LNCAP (cell line): ENCODE measurements around the gene LHFPL2.

Experiments used
- TF ChIP-seq, protein P1 (sequence below): fragments of 450-650 bp; IDR thresholded peaks from 2 replicates; pipeline ENCODE4 v1.5.1; 2017; ENCODE audit warnings: mild to moderate bottlenecking

Gene LHFPL2

DNA sequence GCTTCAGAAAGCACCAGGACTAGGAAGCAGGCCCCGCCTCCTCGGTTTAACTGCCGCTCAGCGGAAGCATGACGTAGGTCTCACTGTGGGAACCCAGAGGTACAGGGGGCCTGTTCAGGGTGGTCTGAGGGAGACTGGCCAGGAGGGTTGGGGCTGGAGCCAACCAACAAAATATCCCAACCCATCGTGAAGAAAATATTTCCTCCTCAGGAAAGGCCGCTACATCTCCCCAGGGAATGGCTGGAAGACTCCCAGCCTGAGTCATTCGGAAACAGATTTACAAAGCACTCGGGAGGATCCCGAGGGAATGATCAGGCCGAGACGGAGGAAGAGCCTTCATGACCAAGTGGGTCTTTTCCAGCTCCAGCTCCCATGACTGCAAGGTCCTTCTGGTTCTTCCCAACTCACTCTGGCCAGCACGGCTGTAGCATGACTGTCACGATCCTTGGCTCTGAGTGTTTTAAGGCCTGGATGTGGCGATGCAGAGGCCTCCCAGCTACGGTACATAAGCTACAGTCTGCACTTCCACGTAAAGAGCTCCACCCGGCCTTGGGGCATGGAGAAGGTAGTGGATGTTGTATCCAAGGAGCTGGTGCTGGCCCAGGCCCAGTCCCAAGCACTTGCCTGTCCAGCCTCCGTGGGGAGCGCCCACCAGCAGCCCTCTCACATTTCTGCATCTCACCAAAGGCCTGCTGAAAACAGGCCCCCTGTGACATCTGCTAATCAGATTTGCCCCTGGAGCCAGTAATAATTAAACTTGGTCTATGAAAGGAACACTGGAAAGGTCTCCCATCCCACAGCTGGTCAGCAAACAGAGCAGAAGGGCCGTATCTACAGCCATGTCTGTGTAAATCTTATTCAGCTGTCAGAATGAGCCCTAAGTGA is 100.6 kb downstream of the LHFPL2 start:
- TF ChIP-seq, protein P1, sequence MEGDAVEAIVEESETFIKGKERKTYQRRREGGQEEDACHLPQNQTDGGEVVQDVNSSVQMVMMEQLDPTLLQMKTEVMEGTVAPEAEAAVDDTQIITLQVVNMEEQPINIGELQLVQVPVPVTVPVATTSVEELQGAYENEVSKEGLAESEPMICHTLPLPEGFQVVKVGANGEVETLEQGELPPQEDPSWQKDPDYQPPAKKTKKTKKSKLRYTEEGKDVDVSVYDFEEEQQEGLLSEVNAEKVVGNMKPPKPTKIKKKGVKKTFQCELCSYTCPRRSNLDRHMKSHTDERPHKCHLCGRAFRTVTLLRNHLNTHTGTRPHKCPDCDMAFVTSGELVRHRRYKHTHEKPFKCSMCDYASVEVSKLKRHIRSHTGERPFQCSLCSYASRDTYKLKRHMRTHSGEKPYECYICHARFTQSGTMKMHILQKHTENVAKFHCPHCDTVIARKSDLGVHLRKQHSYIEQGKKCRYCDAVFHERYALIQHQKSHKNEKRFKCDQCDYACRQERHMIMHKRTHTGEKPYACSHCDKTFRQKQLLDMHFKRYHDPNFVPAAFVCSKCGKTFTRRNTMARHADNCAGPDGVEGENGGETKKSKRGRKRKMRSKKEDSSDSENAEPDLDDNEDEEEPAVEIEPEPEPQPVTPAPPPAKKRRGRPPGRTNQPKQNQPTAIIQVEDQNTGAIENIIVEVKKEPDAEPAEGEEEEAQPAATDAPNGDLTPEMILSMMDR, result no peak

- TF ChIP-seq, protein P1, result no peak
Observed at GRCh38 chr5:78547183-78547582, 101.4 kb downstream of the LHFPL2 start.

DNA sequence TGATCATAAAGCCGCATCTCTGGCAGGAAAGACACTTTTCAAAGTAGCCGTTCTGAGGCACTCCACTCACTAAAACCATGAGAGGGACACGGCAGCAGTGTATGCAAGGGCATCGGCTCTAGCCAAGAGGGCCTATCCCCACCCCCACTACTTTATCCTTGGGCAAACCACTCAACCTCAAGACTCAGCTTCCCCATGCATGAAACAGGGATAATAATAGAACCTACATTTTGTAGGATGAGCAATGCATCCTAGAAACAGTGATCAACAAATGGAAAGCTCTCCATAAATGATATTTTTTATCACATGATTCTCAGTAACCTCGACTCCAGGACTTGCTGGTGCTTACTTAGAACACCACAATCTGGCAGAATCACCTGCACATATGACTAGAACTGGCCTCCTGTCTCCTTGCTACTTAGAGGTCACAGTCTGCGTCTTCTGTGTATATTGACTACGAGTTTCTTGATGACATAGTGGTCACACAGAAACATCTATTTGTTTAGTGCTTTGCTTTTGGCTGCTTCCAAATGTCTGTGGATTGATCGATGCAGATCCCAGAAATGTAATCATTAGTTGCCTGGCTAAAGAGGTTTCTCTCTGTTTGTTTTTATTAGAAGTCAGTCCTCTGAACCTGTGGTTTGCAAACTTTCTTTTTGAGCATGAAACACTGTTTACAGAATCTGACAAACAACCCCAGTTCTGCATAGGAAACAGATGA is 102.1 kb downstream of the LHFPL2 start:
- TF ChIP-seq, protein P1, result no peak

DNA sequence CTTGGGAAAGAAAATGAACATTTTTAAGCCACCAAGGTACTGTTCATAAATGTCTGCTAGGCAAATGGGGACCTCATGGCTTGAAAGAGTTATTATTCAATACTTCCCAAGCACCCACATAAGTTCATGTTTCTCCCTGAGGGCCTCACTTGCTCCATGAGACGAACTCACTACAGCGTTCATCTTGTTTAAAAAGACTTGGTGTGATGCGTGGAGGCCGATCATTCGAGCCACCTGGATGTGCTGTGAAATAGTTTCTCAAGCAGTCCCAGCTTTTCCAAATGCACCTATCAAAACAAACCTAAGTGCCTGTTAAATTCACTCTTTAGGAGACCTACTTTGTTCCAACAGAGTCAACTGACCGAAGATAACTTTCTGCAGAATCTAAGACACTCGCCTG is 103.2 kb downstream of the LHFPL2 start:
- TF ChIP-seq, protein P1, result no peak

DNA sequence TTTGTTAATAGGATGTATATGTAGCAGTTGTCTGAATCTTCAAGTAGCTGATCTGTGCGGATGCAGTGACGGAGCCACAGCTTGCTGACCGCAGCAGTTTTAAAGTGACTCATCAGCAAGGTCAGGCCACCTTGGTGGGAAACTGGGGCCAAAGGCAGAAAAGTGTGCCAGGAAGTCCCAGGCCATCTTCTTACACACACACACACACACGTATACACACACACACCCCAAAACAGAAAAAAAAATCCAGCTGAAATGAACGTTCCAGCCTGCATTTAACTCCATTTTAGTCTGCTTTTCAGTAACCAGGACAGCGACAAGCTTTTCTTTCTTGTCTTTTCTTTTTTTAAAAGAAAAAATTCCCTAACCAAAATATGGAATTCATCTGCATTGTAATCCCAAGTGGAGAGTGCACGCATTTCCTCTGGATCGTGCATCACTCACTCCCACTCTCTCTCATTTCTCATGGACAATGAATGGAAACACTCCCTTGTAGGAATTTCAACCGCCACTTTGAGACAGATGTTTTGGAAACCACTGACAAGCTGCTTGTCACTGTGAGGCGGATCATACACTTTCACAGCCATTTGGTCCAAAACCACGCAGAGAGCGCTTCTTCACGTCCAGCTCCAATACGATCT is 103.9 kb downstream of the LHFPL2 start:
- TF ChIP-seq, protein P1, result no peak

- TF ChIP-seq, protein P1, result no peak
Observed at GRCh38 chr5:78543916-78544315, 104.7 kb downstream of the LHFPL2 start.

DNA sequence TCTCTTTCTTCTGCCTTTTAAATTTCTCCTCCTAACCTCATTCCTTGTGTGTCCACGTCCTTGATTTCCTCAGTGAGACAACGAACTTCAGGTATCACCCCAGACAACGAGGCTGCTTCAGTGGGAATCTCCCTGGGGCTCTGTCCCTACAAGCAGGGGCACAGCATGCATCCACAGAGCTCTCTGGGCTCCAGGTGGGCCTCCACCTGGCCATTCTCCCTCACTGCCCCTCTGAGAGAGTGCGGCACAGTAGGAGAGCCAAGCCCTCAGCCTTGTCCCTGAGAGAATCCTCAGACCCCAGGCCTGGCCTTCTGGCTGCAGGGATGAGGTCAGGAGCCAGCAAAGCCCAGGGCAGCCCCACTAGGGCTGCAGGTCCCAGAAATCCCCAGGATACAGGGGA is 105.3 kb downstream of the LHFPL2 start:
- TF ChIP-seq, protein P1, result no peak
